ENCODE results near the gene C2orf42.
"Not testable (repeated sequence)": the region's sequence is repeated elsewhere in the genome, so short reads cannot be mapped to it uniquely, and the experiment has no call there.

Gene C2orf42

GRCh38 chr2:70169654-70170245, 21.1 kb downstream of the C2orf42 start:
- not testable (repeated sequence) for DNase-seq

GRCh38 chr2:70161069-70161534, 29.7 kb downstream of the C2orf42 start:
- no peak for DNase-seq

- no peak for DNase-seq
Measured at GRCh38 chr2:70160545-70160944, 30.3 kb downstream of the C2orf42 start.

GRCh38 chr2:70149130-70149686, 41.6 kb downstream of the C2orf42 start:
- not testable (repeated sequence) for DNase-seq

GRCh38 chr2:70148211-70148760, 42.5 kb downstream of the C2orf42 start:
- not testable (repeated sequence) for DNase-seq

GRCh38 chr2:70145851-70146739, 44.7 kb downstream of the C2orf42 start:
- no peak for DNase-seq

GRCh38 chr2:70145144-70145490, 45.7 kb downstream of the C2orf42 start:
- peak; percentile 58 for DNase-seq

GRCh38 chr2:70144443-70145143, 46.2 kb downstream of the C2orf42 start:
- no peak for DNase-seq

GRCh38 chr2:70143314-70144150, 47.3 kb downstream of the C2orf42 start:
- DNase-seq = peak; percentile 92

GRCh38 chr2:70142590-70143313, 48.1 kb downstream of the C2orf42 start:
- peak; percentile 99 for DNase-seq

- no peak for DNase-seq
Measured at GRCh38 chr2:70141902-70142589, 48.8 kb downstream of the C2orf42 start.

- peak; percentile 81 for DNase-seq
Measured at GRCh38 chr2:70141212-70141901, 49.5 kb downstream of the C2orf42 start.

GRCh38 chr2:70140791-70141211, 50.0 kb downstream of the C2orf42 start:
- no peak for DNase-seq

GRCh38 chr2:70134323-70134983, 56.4 kb downstream of the C2orf42 start:
- DNase-seq = not testable (repeated sequence)

- peak; percentile 42 for DNase-seq
Measured at GRCh38 chr2:70133491-70134322, 57.1 kb downstream of the C2orf42 start.

GRCh38 chr2:70133127-70133452, 57.7 kb downstream of the C2orf42 start:
- DNase-seq = no peak

GRCh38 chr2:70132244-70133126, 58.3 kb downstream of the C2orf42 start:
- peak; percentile 76 for DNase-seq

Data from hematopoietic multipotent progenitor cell treated with erythropoietin and hydrocortisone succinate and interleukin-3 and kit ligand, for 6 days (in vitro differentiated cells).